Measurements from ENCODE around the gene NCBP1.

GRCh38 chr9:97696803-97697601 lies 63.4 kb downstream of the NCBP1 start, which contains the start of gene XPA:
- TF ChIP-seq CTCF (IDR thresholded peaks at IDR 0.05) = no peak
- no peak for TF ChIP-seq JUND (IDR thresholded peaks at IDR 0.05)
- TF ChIP-seq TAF1 (IDR thresholded peaks at IDR 0.05; ENCODE audit: borderline replicate concordance, low read depth, low read length) = peak; percentile 70
- TF ChIP-seq FOXJ3 (CRISPR knock-in tag; IDR thresholded peaks at IDR 0.05) = no peak
- TF ChIP-seq MAX (IDR thresholded peaks at IDR 0.05; ENCODE audit: low read depth) = peak; percentile 37; the same call in 1 of the 2 replicates
- no peak for TF ChIP-seq SMC3 (IDR thresholded peaks at IDR 0.05; ENCODE audit: low read depth, low read length)
- TF ChIP-seq POLR2AphosphoS5 (IDR thresholded peaks at IDR 0.05; ENCODE audit: low read depth, low read length) = peak; percentile 78
- TF ChIP-seq EP300 (IDR thresholded peaks at IDR 0.05; ENCODE audit: borderline replicate concordance in 1 of 2, low read depth in 1 of 2, low read length in 1 of 2) = no peak
- TF ChIP-seq TEAD4 (IDR thresholded peaks at IDR 0.05; ENCODE audit: borderline replicate concordance, insufficient read depth) = no peak
- no peak for TF ChIP-seq ELF1 (IDR thresholded peaks at IDR 0.05)

Measured in SK-N-SH (cell line).